ENCODE measurements around the gene IGF2.

IGF2 gene

DNA sequence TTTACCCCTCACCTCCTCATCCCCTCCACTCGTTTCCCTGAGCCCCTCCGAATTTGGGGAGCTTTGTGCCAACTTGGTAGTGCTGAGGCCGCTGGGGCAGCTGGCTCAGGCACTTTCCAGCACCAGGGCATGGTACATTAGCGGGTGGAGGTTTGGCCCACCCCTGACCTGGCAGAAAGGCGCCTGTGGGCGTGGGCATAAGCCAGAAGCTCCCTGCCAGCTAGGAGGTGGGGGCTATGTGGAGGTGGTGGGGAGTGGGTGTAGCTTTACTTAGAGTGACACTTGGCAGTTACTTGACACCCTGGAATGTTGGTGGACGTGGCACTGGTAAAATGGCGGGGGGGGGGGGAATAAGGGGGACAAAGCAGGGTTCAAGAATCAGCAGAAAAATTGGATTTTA, 10.3 kb upstream of the IGF2 start:
- Histone ChIP-seq H3K79me1 (ENCODE audit: low read depth, low read length) (no peaks in the 10 kb centered on the region), H2AFZ (ENCODE audit: low read length) (no peak overlapping the region), H3K27me3 (ENCODE audit: control insufficient read depth in 3 of 3, insufficient read depth in 3 of 3, low read depth in 1 of 3, low read length in 3 of 3) (peaks cover 18 to 79% (median 41%) of the 10 kb centered on the region in 3 experiments), H2BK12ac (ENCODE audit: low read length) (peak overlapping the region; percentile 92), H3K18ac (ENCODE audit: low read length) (peak overlapping the region; percentile 88), H2BK120ac (ENCODE audit: low read depth, low read length) (no peak overlapping the region), H3K23ac (ENCODE audit: low read depth, low read length, poor library complexity) (peak overlapping the region; percentile 34), H3K9ac (ENCODE audit: low read depth, low read length, poor library complexity) (no peak overlapping the region), H3K9me3 (replicated peaks in 1 of 2; ENCODE audit: control insufficient read depth in 2 of 2, insufficient read depth in 1 of 2, low read depth in 1 of 2, low read length in 2 of 2) (no peaks in the 10 kb centered on the region), H3K14ac (ENCODE audit: low read length) (no peak overlapping the region), H3K4ac (ENCODE audit: low read length) (no peak overlapping the region), H2AK5ac (ENCODE audit: low read depth, low read length) (peak overlapping the region; percentile 66), H4K91ac (ENCODE audit: low read depth, low read length, poor library complexity) (no peak overlapping the region), H3K36me3 (replicated peaks in 1 of 2; ENCODE audit: control insufficient read depth in 2 of 2, insufficient read depth in 2 of 2, low read length in 2 of 2) (no peaks in the 10 kb centered on the region), H2BK5ac (ENCODE audit: low read length) (no peak overlapping the region), H2BK15ac (ENCODE audit: low read length) (peak overlapping the region; percentile 60), H3K27ac (replicated peaks; ENCODE audit: low read length) (no peak overlapping the region), H3K4me2 (ENCODE audit: insufficient read depth, low read length, poor library complexity, severe bottlenecking) (peak overlapping the region; percentile 20), H3K4me1 (ENCODE audit: control insufficient read depth in 2 of 2, insufficient read depth in 1 of 2, low read depth in 1 of 2, low read length in 2 of 2) (peaks cover 8 to 31% of the 10 kb centered on the region in 2 donors), H4K8ac (ENCODE audit: low read depth, low read length) (no peak overlapping the region), H3K4me3 (ENCODE audit: low read length in 2 of 2) (no peak overlapping the region)
- no peak for DNase-seq (ENCODE audit: low spot score)
- WGBS, 2 donors (ENCODE audit: extremely low coverage in 2 of 2, insufficient read length in 2 of 2, insufficient replicate concordance in 1 of 2), result no CpG with 5 or more reads among the region's 8 CpGs

DNA sequence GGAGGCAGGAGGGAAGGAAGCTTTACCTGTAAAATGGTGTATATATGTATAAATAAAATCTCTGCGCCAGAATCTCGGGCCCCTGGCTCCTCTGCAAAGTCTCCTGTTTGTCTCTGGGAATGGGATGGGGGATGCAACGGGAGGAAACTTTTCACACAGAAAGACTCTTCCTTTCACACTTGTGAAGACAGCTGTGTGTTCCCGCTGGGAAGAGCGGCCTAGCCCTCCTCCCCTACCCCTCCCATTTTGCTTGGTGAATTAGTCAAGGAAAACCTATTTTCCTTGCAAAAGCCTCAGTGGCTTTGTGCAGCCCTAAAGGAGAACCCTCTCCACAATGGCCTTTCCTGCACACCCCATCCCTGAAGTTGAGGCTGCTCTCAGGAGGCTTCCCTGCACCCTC, 9.4 kb upstream of the IGF2 start:
- Histone ChIP-seq H4K8ac (ENCODE audit: low read depth, low read length) (no peak overlapping the region), H3K4ac (ENCODE audit: low read length) (no peak overlapping the region), H2BK120ac (ENCODE audit: low read depth, low read length) (no peak overlapping the region), H2BK5ac (ENCODE audit: low read length) (no peak overlapping the region), H3K27ac (replicated peaks; ENCODE audit: low read length) (no peak overlapping the region), H2BK12ac (ENCODE audit: low read length) (no peak overlapping the region), H3K4me1 (ENCODE audit: control insufficient read depth in 2 of 2, insufficient read depth in 1 of 2, low read depth in 1 of 2, low read length in 2 of 2) (peaks cover 8 to 31% of the 10 kb centered on the region in 2 donors), H2BK15ac (ENCODE audit: low read length) (no peak overlapping the region), H3K23ac (ENCODE audit: low read depth, low read length, poor library complexity) (no peak overlapping the region), H3K27me3 (ENCODE audit: control insufficient read depth in 3 of 3, insufficient read depth in 3 of 3, low read depth in 1 of 3, low read length in 3 of 3) (peaks cover 27 to 82% (median 49%) of the 10 kb centered on the region in 3 experiments), H2AK5ac (ENCODE audit: low read depth, low read length) (peak overlapping the region; percentile 88), H4K91ac (ENCODE audit: low read depth, low read length, poor library complexity) (no peak overlapping the region), H3K79me1 (ENCODE audit: low read depth, low read length) (no peaks in the 10 kb centered on the region), H3K18ac (ENCODE audit: low read length) (no peak overlapping the region), H3K14ac (ENCODE audit: low read length) (no peak overlapping the region), H2AFZ (ENCODE audit: low read length) (no peak overlapping the region), H3K36me3 (replicated peaks in 1 of 2; ENCODE audit: control insufficient read depth in 2 of 2, insufficient read depth in 2 of 2, low read length in 2 of 2) (no peaks in the 10 kb centered on the region), H3K4me2 (ENCODE audit: insufficient read depth, low read length, poor library complexity, severe bottlenecking) (no peak overlapping the region), H3K4me3 (ENCODE audit: low read length in 2 of 2) (no peak overlapping the region), H3K9me3 (replicated peaks in 1 of 2; ENCODE audit: control insufficient read depth in 2 of 2, insufficient read depth in 1 of 2, low read depth in 1 of 2, low read length in 2 of 2) (no peaks in the 10 kb centered on the region), H3K9ac (ENCODE audit: low read depth, low read length, poor library complexity) (no peak overlapping the region)
- DNase-seq (ENCODE audit: low spot score), result no peak
- WGBS, 2 donors (ENCODE audit: extremely low coverage in 2 of 2, insufficient read length in 2 of 2, insufficient replicate concordance in 1 of 2), result no CpG with 5 or more reads among the region's 5 CpGs

DNA sequence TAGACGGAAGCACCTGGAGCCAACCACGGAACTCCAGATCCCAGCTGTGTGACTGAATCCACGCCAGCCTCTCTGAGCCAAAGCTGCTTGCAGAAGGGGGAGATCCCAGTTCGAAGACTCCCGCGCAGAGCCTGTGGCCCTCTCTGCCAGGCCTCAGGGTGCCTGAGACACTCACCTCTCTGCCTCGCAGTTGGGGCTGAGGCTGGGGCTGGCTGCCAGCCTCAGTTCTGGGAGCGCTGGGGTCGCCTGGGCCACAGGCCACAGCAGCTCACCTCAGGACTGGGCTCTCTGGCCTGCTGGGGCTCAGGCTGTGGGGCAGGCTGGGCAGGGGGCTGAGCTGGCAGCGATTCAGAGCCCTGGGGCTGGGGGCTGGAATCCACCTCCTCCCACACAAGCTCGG, 8.2 kb upstream of the IGF2 start:
- peaks cover 36 to 86% (median 61%) of the 10 kb centered on the region in 3 experiments for H3K27me3 ChIP-seq (ENCODE audit: control insufficient read depth in 3 of 3, insufficient read depth in 3 of 3, low read depth in 1 of 3, low read length in 3 of 3)
- no peak overlapping the region for H3K4me3 ChIP-seq (ENCODE audit: low read length in 2 of 2)
- H3K4ac ChIP-seq (ENCODE audit: low read length), result no peak overlapping the region
- H3K9me3 ChIP-seq (replicated peaks in 1 of 2; ENCODE audit: control insufficient read depth in 2 of 2, insufficient read depth in 1 of 2, low read depth in 1 of 2, low read length in 2 of 2), result no peaks in the 10 kb centered on the region
- no CpG with 5 or more reads among the region's 11 CpGs for WGBS, 2 donors (ENCODE audit: extremely low coverage in 2 of 2, insufficient read length in 2 of 2, insufficient replicate concordance in 1 of 2)
- H3K23ac ChIP-seq (ENCODE audit: low read depth, low read length, poor library complexity), result no peak overlapping the region
- H3K9ac ChIP-seq (ENCODE audit: low read depth, low read length, poor library complexity), result peak overlapping the region; percentile 17
- no peak overlapping the region for H2AFZ ChIP-seq (ENCODE audit: low read length)
- no peak overlapping the region for H2BK120ac ChIP-seq (ENCODE audit: low read depth, low read length)
- H3K36me3 ChIP-seq (replicated peaks in 1 of 2; ENCODE audit: control insufficient read depth in 2 of 2, insufficient read depth in 2 of 2, low read length in 2 of 2), result no peaks in the 10 kb centered on the region
- no peak overlapping the region for H3K14ac ChIP-seq (ENCODE audit: low read length)
- H2AK5ac ChIP-seq (ENCODE audit: low read depth, low read length), result peak overlapping the region; percentile 88
- H3K27ac ChIP-seq (replicated peaks; ENCODE audit: low read length), result no peak overlapping the region
- H2BK12ac ChIP-seq (ENCODE audit: low read length), result peak overlapping the region; percentile 86
- H3K18ac ChIP-seq (ENCODE audit: low read length), result peak overlapping the region; percentile 60
- peak overlapping the region; percentile 30 for H2BK5ac ChIP-seq (ENCODE audit: low read length)
- no peak for DNase-seq (ENCODE audit: low spot score)
- H3K79me1 ChIP-seq (ENCODE audit: low read depth, low read length), result no peaks in the 10 kb centered on the region
- peak overlapping the region; percentile 92 for H2BK15ac ChIP-seq (ENCODE audit: low read length)
- H3K4me2 ChIP-seq (ENCODE audit: insufficient read depth, low read length, poor library complexity, severe bottlenecking), result no peak overlapping the region
- peaks cover 8 to 31% of the 10 kb centered on the region in 2 donors for H3K4me1 ChIP-seq (ENCODE audit: control insufficient read depth in 2 of 2, insufficient read depth in 1 of 2, low read depth in 1 of 2, low read length in 2 of 2)
- H4K8ac ChIP-seq (ENCODE audit: low read depth, low read length), result no peak overlapping the region
- no peak overlapping the region for H4K91ac ChIP-seq (ENCODE audit: low read depth, low read length, poor library complexity)

DNA sequence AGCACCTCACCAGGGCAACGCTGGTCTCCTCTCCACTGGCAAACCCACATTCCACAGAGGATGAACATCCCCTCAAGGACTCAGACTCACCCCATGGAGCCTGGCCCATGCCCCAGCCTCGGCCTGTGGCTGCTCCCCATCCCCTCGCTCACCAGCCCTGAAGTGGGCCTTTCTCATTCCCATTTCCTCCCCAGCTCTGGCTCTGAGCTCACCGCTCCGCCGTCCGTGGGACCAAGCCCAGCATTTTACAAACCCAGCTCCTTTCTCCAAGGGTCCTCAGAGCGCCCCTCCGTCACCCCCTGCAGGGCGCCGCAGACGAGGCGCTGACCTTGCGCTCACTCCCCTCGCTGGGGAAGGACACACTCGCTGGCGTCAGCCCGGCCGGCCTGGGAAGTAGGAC, 6.9 kb upstream of the IGF2 start:
- Histone ChIP-seq H2AK5ac (ENCODE audit: low read depth, low read length) (peak overlapping the region; percentile 76), H3K14ac (ENCODE audit: low read length) (peak overlapping the region; percentile 9), H3K79me1 (ENCODE audit: low read depth, low read length) (no peaks in the 10 kb centered on the region), H4K8ac (ENCODE audit: low read depth, low read length) (no peak overlapping the region), H2BK120ac (ENCODE audit: low read depth, low read length) (no peak overlapping the region), H3K9me3 (replicated peaks in 1 of 2; ENCODE audit: control insufficient read depth in 2 of 2, insufficient read depth in 1 of 2, low read depth in 1 of 2, low read length in 2 of 2) (no peaks in the 10 kb centered on the region), H3K9ac (ENCODE audit: low read depth, low read length, poor library complexity) (no peak overlapping the region), H2BK15ac (ENCODE audit: low read length) (peak overlapping the region; percentile 41), H3K4ac (ENCODE audit: low read length) (no peak overlapping the region), H2BK5ac (ENCODE audit: low read length) (no peak overlapping the region), H4K91ac (ENCODE audit: low read depth, low read length, poor library complexity) (no peak overlapping the region), H3K23ac (ENCODE audit: low read depth, low read length, poor library complexity) (peak overlapping the region; percentile 35), H3K36me3 (replicated peaks in 1 of 2; ENCODE audit: control insufficient read depth in 2 of 2, insufficient read depth in 2 of 2, low read length in 2 of 2) (no peaks in the 10 kb centered on the region), H3K4me3 (ENCODE audit: low read length in 2 of 2) (no peak overlapping the region), H2AFZ (ENCODE audit: low read length) (no peak overlapping the region), H3K27ac (replicated peaks; ENCODE audit: low read length) (no peak overlapping the region), H3K18ac (ENCODE audit: low read length) (peak overlapping the region; percentile 20), H3K4me1 (ENCODE audit: control insufficient read depth in 2 of 2, insufficient read depth in 1 of 2, low read depth in 1 of 2, low read length in 2 of 2) (peaks cover 8 to 28% of the 10 kb centered on the region in 2 donors), H3K27me3 (ENCODE audit: control insufficient read depth in 3 of 3, insufficient read depth in 3 of 3, low read depth in 1 of 3, low read length in 3 of 3) (peaks cover 46 to 94% (median 75%) of the 10 kb centered on the region in 3 experiments), H3K4me2 (ENCODE audit: insufficient read depth, low read length, poor library complexity, severe bottlenecking) (no peak overlapping the region), H2BK12ac (ENCODE audit: low read length) (peak overlapping the region; percentile 33)
- DNase-seq (ENCODE audit: low spot score), result no peak
- no CpG with 5 or more reads among the region's 19 CpGs for WGBS, 2 donors (ENCODE audit: extremely low coverage in 2 of 2, insufficient read length in 2 of 2, insufficient replicate concordance in 1 of 2)

Data from neuronal stem cell (in vitro differentiated cells).